Activated CD8-positive, alpha-beta T cell treated with anti-CD3 and anti-CD28 coated beads, Interleukin-2, amount 10 ng/mL, durations not matched to agents 7 days and 5 days (primary cell): Measurements from ENCODE around the gene WDFY1. TPM values are rescaled to one million over a fixed set of nuclear protein-coding genes. Genes with fewer than 3 reads are reported as not detected.

Experiments used
- total RNA-seq, 2 experiments: library from RNA; stranded (reverse); gene quantifications; one replicate each; pipeline ENCODE4 v1.2.3, GENCODE V29; 2021

The WDFY1 gene
- total RNA-seq, 2 experiments from 2014 or later: 41.5 to 47.1 TPM

Other genes with a start within 250 kb of the WDFY1 start
- 1 to 10 TPM; 9.1 TPM for gene AP1S3, start 107.8 kb downstream of the WDFY1 start, total RNA-seq
- gene MRPL44, start 12.1 kb upstream of the WDFY1 start, total RNA-seq: 10 to 100 TPM; 29.0 to 30.5 TPM
- 10 to 100 TPM; 22.2 to 22.5 TPM for gene SERPINE2, start 94.0 kb upstream of the WDFY1 start, total RNA-seq